ENCODE results near the gene SPPL2B. TPM values are rescaled to one million over a fixed set of nuclear protein-coding genes. Genes with fewer than 3 reads are reported as not detected.
A peak's percentile ranks its signal among the peaks of the same experiment; 100 is the strongest.

Gene SPPL2B
- total RNA-seq, 3 donors from 2014 or later: 119 to 177 (median 153) TPM

- intact Hi-C loops (cut with DNase I, micrococcal nuclease): no loop called here
- no peak for ATAC-seq
- Histone ChIP-seq H3K36me3 (ENCODE audit: low read depth) (no peaks in the 10 kb centered on the region), H3K4me3 (no peak overlapping the region), H3K9me3 (no peaks in the 10 kb centered on the region), H3K4me1 (ENCODE audit: low read depth) (peaks cover 3% of the 10 kb centered on the region)
- DNase-seq: no peak
- no peak for TF ChIP-seq CTCF (IDR thresholded peaks at IDR 0.05)
Observed at GRCh38 chr19:2354670-2355069, 26.2 kb downstream of the SPPL2B start.

- DNase-seq (no peak), ATAC-seq (no peak)
- intact Hi-C loops (cut with DNase I, micrococcal nuclease): no loop called here
- Histone ChIP-seq H3K4me3 (no peak overlapping the region), H3K36me3 (ENCODE audit: low read depth) (no peaks in the 10 kb centered on the region), H3K4me1 (ENCODE audit: low read depth) (peaks cover 3% of the 10 kb centered on the region), H3K9me3 (no peaks in the 10 kb centered on the region)
- no peak for TF ChIP-seq CTCF (IDR thresholded peaks at IDR 0.05)
Observed at GRCh38 chr19:2355168-2356035, 26.9 kb downstream of the SPPL2B start.

GRCh38 chr19:2356036-2356646 is 27.7 kb downstream of the SPPL2B start:
- intact Hi-C loops (cut with DNase I, micrococcal nuclease): no loop called here
- ATAC-seq (no peak), DNase-seq (no peak)
- Histone ChIP-seq H3K9me3 (no peaks in the 10 kb centered on the region), H3K36me3 (ENCODE audit: low read depth) (no peaks in the 10 kb centered on the region), H3K4me1 (ENCODE audit: low read depth) (peaks cover 3% of the 10 kb centered on the region), H3K4me3 (no peak overlapping the region)
- TF ChIP-seq CTCF (IDR thresholded peaks at IDR 0.05): no peak

GRCh38 chr19:2357279-2358206 is 29.1 kb downstream of the SPPL2B start:
- no peak for TF ChIP-seq CTCF (IDR thresholded peaks at IDR 0.05)
- no peak for DNase-seq
- no peaks in the 10 kb centered on the region for H3K9me3 ChIP-seq
- intact Hi-C loops (cut with DNase I, micrococcal nuclease): no loop called here
- H3K4me1 ChIP-seq (ENCODE audit: low read depth): peaks cover 3% of the 10 kb centered on the region
- no peak overlapping the region for H3K4me3 ChIP-seq
- ATAC-seq: no peak
- no peaks in the 10 kb centered on the region for H3K36me3 ChIP-seq (ENCODE audit: low read depth)

- H3K36me3 ChIP-seq (ENCODE audit: low read depth): no peaks in the 10 kb centered on the region
- peaks cover 3% of the 10 kb centered on the region for H3K4me1 ChIP-seq (ENCODE audit: low read depth)
- no peak overlapping the region for H3K4me3 ChIP-seq
- ATAC-seq (peak; percentile 53), DNase-seq (peak in 2 of 3 donors; percentile 43 to 52)
- TF ChIP-seq CTCF (IDR thresholded peaks at IDR 0.05): no peak
- intact Hi-C loops (cut with DNase I, micrococcal nuclease): no loop called here
- no peaks in the 10 kb centered on the region for H3K9me3 ChIP-seq
Observed at GRCh38 chr19:2358548-2359173, 30.2 kb downstream of the SPPL2B start.

All from mucosa of descending colon (tissue), 3 donors.